ENCODE data around the gene S100A5. TPM values are rescaled to one million over a fixed set of nuclear protein-coding genes. Genes with fewer than 3 reads are reported as not detected.

The S100A5 gene
- total and polyA plus RNA-seq, 10 of the 15 experiments (the other 5 are each of a cell fraction or from before 2014, with no cell fraction given), result 0.47 to 0.75 (median 0.56) TPM; not detected in 6

GRCh38 chr1:153509729-153510354 lies 30.9 kb downstream of the S100A5 start:
- Histone ChIP-seq H3K36me3 (ENCODE audit: control insufficient read depth in 2 of 2, insufficient read depth in 2 of 2, low read length in 1 of 2) (no peaks in the 10 kb centered on the region), H3K4me1 (ENCODE audit: control insufficient read depth, insufficient read depth, low read length) (no peaks in the 10 kb centered on the region), H3K9ac (ENCODE audit: control insufficient read depth, insufficient read depth, low read length) (no peak overlapping the region), H3K4me3 (no peak overlapping the region), H3K27ac (ENCODE audit: control insufficient read depth, insufficient read depth) (no peak overlapping the region), H2AFZ (ENCODE audit: control insufficient read depth, low read depth, low read length) (no peak overlapping the region), H3K27me3 (replicated peaks in 1 of 2; ENCODE audit: control insufficient read depth in 2 of 2, insufficient read depth in 2 of 2, low read length in 1 of 2) (no peaks in the 10 kb centered on the region), H4K20me1 (ENCODE audit: control insufficient read depth, insufficient read depth) (no peaks in the 10 kb centered on the region), H3K79me2 (ENCODE audit: control insufficient read depth, insufficient read depth, low read length) (no peaks in the 10 kb centered on the region), H3K4me2 (ENCODE audit: control insufficient read depth, insufficient read depth) (no peak overlapping the region), H3K9me3 (replicated peaks; ENCODE audit: control insufficient read depth, insufficient read depth, low read length) (no peaks in the 10 kb centered on the region)
- ATAC-seq (peak; percentile 89), DNase-seq (ENCODE audit: low read depth, low spot score) (no peak), FAIRE-seq (peak; percentile 80)
- in situ Hi-C loops (cut with MboI), result loop anchor here (5.0 to 10.0 kb wide), 2 partner anchors 52 to 485 kb away; partner anchors contain the start of gene RPS27
- no TSS peak for BruUV-seq (replicated peaks)
- ChIA-PET RAD21 (ENCODE audit: unreplicated experiment) (interaction anchor here (1.2 to 4.5 kb wide), 4 partner anchors 22 to 63 kb away, joined by 5 to 59 read pairs (median 26); partner anchors contain the start of gene S100A2), CTCF (interaction anchor here (0.6 to 7.3 kb wide), 31 partner anchors 8 to 1116 kb away, joined by 3 to 191 read pairs (median 7); partner anchors contain the start of genes CHTOP, JTB, S100A1 and S100A13), POLR2A (no interaction called here), SMC1A (ENCODE audit: uncharacterized antibody, unreplicated experiment) (interaction anchor here (0.9 to 3.7 kb wide), 17 partner anchors 11 to 235 kb away, joined by 3 to 41 read pairs (median 9); partner anchors contain the start of gene S100A6)
- intact Hi-C loops (cut with micrococcal nuclease; ENCODE audit: unreplicated experiment), result loop anchor here (2.0 to 5.0 kb wide), 3 partner anchors 107 to 237 kb away; partner anchors contain the start of genes ILF2 and S100A14
- WGBS (ENCODE audit: insufficient coverage, insufficient replicate concordance, low lambda C conversion rate, missing lambda C conversion rate), result 1% methylated on average over 4 of the region's 4 CpGs
- TF ChIP-seq SMC3 (IDR thresholded peaks at IDR 0.05; ENCODE audit: borderline replicate concordance, low read length) (peak; percentile 72), POLR2AphosphoS5 (IDR thresholded peaks at IDR 0.05; ENCODE audit: low read length) (no peak), ZNF207 (IDR thresholded peaks at IDR 0.05; ENCODE audit: borderline replicate concordance) (no peak), CBX3 (IDR thresholded peaks at IDR 0.05; ENCODE audit: borderline replicate concordance, low read depth) (no peak), KAT2A (conservative IDR thresholded peaks at IDR 0.05; ENCODE audit: control insufficient read depth, low read depth, low read length) (no peak), BRCA1 (IDR thresholded peaks at IDR 0.05; ENCODE audit: low read depth, low read length) (no peak), NR2C1 (IDR thresholded peaks at IDR 0.05) (no peak), TBL1XR1 (IDR thresholded peaks at IDR 0.05; ENCODE audit: low read depth, low read length) (no peak), CTCF (IDR thresholded peaks at IDR 0.05 in 2 of 3, conservative IDR thresholded peaks at IDR 0.05 in 1 of 3; ENCODE audit: control insufficient read depth in 2 of 3, extremely low read depth in 1 of 3, insufficient read depth in 1 of 3, low read depth in 3 of 3, low read length in 3 of 3) (peak; percentile 78 to 86 (median 82)), MYB (IDR thresholded peaks at IDR 0.05; ENCODE audit: borderline replicate concordance, low read depth, low read length) (no peak), SMAD5 (IDR thresholded peaks at IDR 0.05; ENCODE audit: low read depth) (no peak), SUZ12 (IDR thresholded peaks at IDR 0.05; ENCODE audit: unreplicated experiment) (no peak), YY1 (IDR thresholded peaks at IDR 0.05; ENCODE audit: low read depth, low read length) (peak; percentile 82), RELA (IDR thresholded peaks at IDR 0.05; ENCODE audit: borderline replicate concordance, partially characterized antibody) (no peak), RUNX3 (IDR thresholded peaks at IDR 0.05; ENCODE audit: low read length) (peak; percentile 82), CHD2 (IDR thresholded peaks at IDR 0.05; ENCODE audit: borderline replicate concordance, low read depth, low read length) (no peak), RAD21 (IDR thresholded peaks at IDR 0.05; ENCODE audit: insufficient read depth, low read depth, low read length) (peak; percentile 63)
- TF ChIP-seq, protein P1, sequence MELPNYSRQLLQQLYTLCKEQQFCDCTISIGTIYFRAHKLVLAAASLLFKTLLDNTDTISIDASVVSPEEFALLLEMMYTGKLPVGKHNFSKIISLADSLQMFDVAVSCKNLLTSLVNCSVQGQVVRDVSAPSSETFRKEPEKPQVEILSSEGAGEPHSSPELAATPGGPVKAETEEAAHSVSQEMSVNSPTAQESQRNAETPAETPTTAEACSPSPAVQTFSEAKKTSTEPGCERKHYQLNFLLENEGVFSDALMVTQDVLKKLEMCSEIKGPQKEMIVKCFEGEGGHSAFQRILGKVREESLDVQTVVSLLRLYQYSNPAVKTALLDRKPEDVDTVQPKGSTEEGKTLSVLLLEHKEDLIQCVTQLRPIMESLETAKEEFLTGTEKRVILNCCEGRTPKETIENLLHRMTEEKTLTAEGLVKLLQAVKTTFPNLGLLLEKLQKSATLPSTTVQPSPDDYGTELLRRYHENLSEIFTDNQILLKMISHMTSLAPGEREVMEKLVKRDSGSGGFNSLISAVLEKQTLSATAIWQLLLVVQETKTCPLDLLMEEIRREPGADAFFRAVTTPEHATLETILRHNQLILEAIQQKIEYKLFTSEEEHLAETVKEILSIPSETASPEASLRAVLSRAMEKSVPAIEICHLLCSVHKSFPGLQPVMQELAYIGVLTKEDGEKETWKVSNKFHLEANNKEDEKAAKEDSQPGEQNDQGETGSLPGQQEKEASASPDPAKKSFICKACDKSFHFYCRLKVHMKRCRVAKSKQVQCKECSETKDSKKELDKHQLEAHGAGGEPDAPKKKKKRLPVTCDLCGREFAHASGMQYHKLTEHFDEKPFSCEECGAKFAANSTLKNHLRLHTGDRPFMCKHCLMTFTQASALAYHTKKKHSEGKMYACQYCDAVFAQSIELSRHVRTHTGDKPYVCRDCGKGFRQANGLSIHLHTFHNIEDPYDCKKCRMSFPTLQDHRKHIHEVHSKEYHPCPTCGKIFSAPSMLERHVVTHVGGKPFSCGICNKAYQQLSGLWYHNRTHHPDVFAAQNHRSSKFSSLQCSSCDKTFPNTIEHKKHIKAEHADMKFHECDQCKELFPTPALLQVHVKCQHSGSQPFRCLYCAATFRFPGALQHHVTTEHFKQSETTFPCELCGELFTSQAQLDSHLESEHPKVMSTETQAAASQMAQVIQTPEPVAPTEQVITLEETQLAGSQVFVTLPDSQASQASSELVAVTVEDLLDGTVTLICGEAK (IDR thresholded peaks at IDR 0.05; ENCODE audit: borderline replicate concordance), result no peak

Data from GM12878 (cell line).